RPMI8226 (cell line): ENCODE results near the gene TM4SF1.
"Not testable (repeated sequence)": the region's sequence is repeated elsewhere in the genome, so short reads cannot be mapped to it uniquely, and the experiment has no call there.

Experiments
- DNase-seq: peaks from one replicate; pipeline ENCODE4 v3.0.0-alpha.2; 2015

TM4SF1 gene

GRCh38 chr3:149339931-149340309, 37.5 kb downstream of the TM4SF1 start:
- no peak for DNase-seq

DNA sequence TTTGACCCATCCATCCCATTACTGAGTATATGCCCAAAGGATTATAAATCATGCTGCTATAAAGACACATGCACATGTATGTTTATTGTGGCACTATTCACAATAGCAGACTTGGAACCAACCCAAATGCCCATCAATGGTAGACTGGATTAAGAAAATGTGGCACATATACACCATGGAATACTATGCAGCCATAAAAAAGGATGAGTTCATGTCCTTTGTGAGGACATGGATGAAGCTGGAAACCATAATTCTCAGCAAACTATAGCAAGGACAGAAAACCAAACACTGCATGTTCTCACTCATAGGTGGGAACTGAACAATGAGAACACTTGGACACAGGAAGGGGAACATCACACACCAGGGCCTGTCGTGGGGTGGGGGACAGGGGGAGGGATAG, 40.0 kb downstream of the TM4SF1 start:
- DNase-seq = not testable (repeated sequence)

DNA sequence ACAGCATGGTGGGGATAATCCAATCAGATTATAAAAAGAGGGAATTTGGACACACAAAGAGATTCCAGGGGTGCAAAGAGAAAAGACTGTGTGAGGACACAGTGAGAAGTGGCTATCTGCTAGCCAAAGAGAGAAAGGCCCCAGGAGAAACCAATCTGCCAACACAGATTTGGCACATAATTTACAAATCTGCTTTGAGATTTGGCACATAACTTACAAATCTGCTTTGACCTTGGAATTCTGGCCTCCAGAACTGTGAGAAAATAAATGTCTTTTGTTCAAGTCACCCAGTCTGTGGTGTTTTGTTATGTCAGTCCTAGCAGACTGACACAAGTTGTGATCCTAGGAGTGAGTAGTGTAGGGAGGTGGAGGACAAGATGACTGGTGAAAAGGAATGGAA, 40.5 kb downstream of the TM4SF1 start:
- DNase-seq = no peak

GRCh38 chr3:149333176-149333859, 44.1 kb downstream of the TM4SF1 start, which contains the start of gene TM4SF18:
TM4SF18 (minus strand) TSS chr3:149333636; CDS start chr3:149333382, 254 bp downstream.
- DNase-seq = no peak

- DNase-seq = no peak
Measured at GRCh38 chr3:149332771-149333170, 44.7 kb downstream of the TM4SF1 start.

DNA sequence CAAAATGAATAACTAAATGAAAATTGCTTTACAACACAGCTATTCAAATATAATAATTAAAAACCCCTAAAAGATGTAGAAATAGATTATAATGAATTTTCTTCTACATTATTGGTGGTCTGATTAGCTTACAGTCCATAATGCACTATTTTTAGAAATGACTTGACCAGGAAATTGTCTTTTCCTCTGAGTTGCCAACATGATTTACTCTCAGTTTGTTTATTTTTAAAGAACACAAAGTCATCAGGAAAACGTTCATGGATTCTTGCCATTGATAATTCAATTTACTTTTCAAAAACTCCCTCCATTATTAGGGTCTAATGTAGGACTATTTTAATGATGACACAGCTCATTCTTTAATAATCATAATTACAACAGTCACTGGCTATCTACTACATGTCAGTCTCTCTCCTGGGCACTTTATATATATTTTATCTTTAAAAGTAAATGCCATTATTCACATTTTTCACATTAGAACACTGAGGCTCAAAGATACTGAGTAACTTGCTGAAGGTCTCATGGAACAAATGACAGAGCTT, 45.2 kb downstream of the TM4SF1 start:
- DNase-seq = no peak

GRCh38 chr3:149331396-149331795, 46.1 kb downstream of the TM4SF1 start:
- no peak for DNase-seq

- DNase-seq = no peak
Measured at GRCh38 chr3:149330609-149331331, 46.7 kb downstream of the TM4SF1 start.

GRCh38 chr3:149327156-149327555, 50.3 kb downstream of the TM4SF1 start:
- no peak for DNase-seq

DNA sequence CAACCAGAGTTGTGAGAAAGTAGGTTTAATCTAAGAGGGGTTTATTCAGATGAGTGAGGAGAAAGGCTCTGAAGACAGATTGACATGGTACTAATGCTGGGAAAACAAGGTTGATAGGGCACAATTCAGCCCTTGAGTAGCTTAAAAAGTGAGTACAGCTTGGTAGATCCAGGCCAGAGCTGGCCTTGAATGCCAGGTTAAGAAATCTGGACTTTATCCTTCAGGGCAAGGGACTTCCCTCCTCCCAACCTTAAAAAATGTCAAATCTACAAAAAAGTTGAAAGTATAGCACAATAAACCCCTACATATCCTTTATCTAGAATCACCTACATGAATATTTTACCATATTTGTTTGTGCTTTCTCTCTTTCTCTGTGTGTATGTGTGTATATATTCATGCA, 51.9 kb downstream of the TM4SF1 start:
- DNase-seq = no peak

DNA sequence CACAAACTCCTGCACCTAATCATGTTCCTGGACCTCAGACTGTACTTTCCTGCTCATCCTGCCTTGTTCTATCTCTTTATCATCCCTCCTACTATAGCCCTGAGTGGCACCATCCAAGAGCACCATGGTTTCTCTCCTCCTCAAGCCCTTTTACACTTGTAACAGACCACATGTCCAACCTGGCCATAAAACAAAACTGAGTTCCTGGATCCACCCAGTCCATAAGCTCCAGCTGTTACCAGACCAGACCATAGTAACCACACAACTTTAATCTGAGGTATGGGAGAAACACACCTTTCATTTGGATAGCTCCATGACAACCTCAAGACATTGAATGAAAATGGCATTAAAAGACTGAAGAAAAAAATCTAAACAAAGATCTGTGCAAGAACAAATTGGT, 53.1 kb downstream of the TM4SF1 start:
- no peak for DNase-seq

- DNase-seq = no peak
Measured at GRCh38 chr3:149321640-149322039, 55.8 kb downstream of the TM4SF1 start.

- DNase-seq = no peak
Measured at GRCh38 chr3:149321136-149321535, 56.3 kb downstream of the TM4SF1 start.

- DNase-seq = no peak
Measured at GRCh38 chr3:149319750-149320149, 57.7 kb downstream of the TM4SF1 start.
